ENCODE results near the gene DTNB. TPM values are rescaled to one million over a fixed set of nuclear protein-coding genes. Genes with fewer than 3 reads are reported as not detected.

Gene DTNB
- total RNA-seq, 1 experiment from 2014 or later, result 2.6 TPM

GRCh38 chr2:25356088-25356487, 317.3 kb downstream of the DTNB start:
- Histone ChIP-seq H3K36me3 (no peaks in the 10 kb centered on the region), H3K27me3 (replicated peaks) (peaks cover 7% of the 10 kb centered on the region; the same call in 1 of the 2 replicates), H3K4me3 (no peak overlapping the region), H3K27ac (no peak overlapping the region), H3K9me3 (replicated peaks) (no peaks in the 10 kb centered on the region), H3K4me1 (replicated peaks) (no peaks in the 10 kb centered on the region)
- DNase-seq (ENCODE audit: low read depth in 1 of 2, low spot score in 2 of 2), result no peak

GRCh38 chr2:25355270-25355669, 318.1 kb downstream of the DTNB start:
- H3K4me1 ChIP-seq (replicated peaks), result no peaks in the 10 kb centered on the region
- no peak overlapping the region for H3K27ac ChIP-seq

GRCh38 chr2:25354116-25354515, 319.3 kb downstream of the DTNB start:
- Histone ChIP-seq H3K27ac (no peak overlapping the region), H3K27me3 (replicated peaks) (peaks cover 7% of the 10 kb centered on the region; the same call in 1 of the 2 replicates)
- DNase-seq (ENCODE audit: low read depth in 1 of 2, low spot score in 2 of 2), result no peak

More at GRCh38 chr2:25355270-25355669, 318.1 kb downstream of the DTNB start:
- no peak for DNase-seq (ENCODE audit: low read depth in 1 of 2, low spot score in 2 of 2)
- Histone ChIP-seq H3K9me3 (replicated peaks) (no peaks in the 10 kb centered on the region), H3K36me3 (no peaks in the 10 kb centered on the region), H3K4me3 (no peak overlapping the region), H3K27me3 (replicated peaks) (peaks cover 7% of the 10 kb centered on the region; the same call in 1 of the 2 replicates)

GRCh38 chr2:25349397-25349796, 324.0 kb downstream of the DTNB start:
- Histone ChIP-seq H3K27ac (no peak overlapping the region), H3K36me3 (no peaks in the 10 kb centered on the region), H3K27me3 (replicated peaks) (peaks cover 7% of the 10 kb centered on the region; the same call in 1 of the 2 replicates), H3K4me1 (replicated peaks) (no peaks in the 10 kb centered on the region), H3K9me3 (replicated peaks) (no peaks in the 10 kb centered on the region), H3K4me3 (no peak overlapping the region)
- no peak for DNase-seq (ENCODE audit: low read depth in 1 of 2, low spot score in 2 of 2)

More at GRCh38 chr2:25354116-25354515, 319.3 kb downstream of the DTNB start:
- no peaks in the 10 kb centered on the region for H3K36me3 ChIP-seq
- no peaks in the 10 kb centered on the region for H3K4me1 ChIP-seq (replicated peaks)
- no peak overlapping the region for H3K4me3 ChIP-seq
- H3K9me3 ChIP-seq (replicated peaks), result no peaks in the 10 kb centered on the region

- H3K27me3 ChIP-seq (replicated peaks), result peaks cover 7% of the 10 kb centered on the region; the same call in 1 of the 2 replicates
- H3K4me1 ChIP-seq (replicated peaks), result no peaks in the 10 kb centered on the region
- H3K27ac ChIP-seq, result no peak overlapping the region
- H3K36me3 ChIP-seq, result no peaks in the 10 kb centered on the region
- H3K4me3 ChIP-seq, result no peak overlapping the region
- no peak for DNase-seq (ENCODE audit: low read depth in 1 of 2, low spot score in 2 of 2)
- H3K9me3 ChIP-seq (replicated peaks), result no peaks in the 10 kb centered on the region
Observed at GRCh38 chr2:25347846-25348245, 325.5 kb downstream of the DTNB start.

- Histone ChIP-seq H3K36me3 (no peaks in the 10 kb centered on the region), H3K27me3 (replicated peaks) (0 out of 2 replicates have a peak, but pooled peaks cover 4% of the 10 kb centered on the region), H3K4me3 (no peak overlapping the region), H3K27ac (no peak overlapping the region), H3K4me1 (replicated peaks) (0 out of 2 replicates have a peak, but pooled peaks cover 3% of the 10 kb centered on the region), H3K9me3 (replicated peaks) (no peaks in the 10 kb centered on the region)
- DNase-seq (ENCODE audit: low read depth in 1 of 2, low spot score in 2 of 2), result no peak
Observed at GRCh38 chr2:25347205-25347815, 326.1 kb downstream of the DTNB start.

GRCh38 chr2:25343187-25343825, 330.1 kb downstream of the DTNB start:
- H3K27me3 ChIP-seq (replicated peaks), result no peaks in the 10 kb centered on the region; the same call in 1 of the 2 replicates
- H3K9me3 ChIP-seq (replicated peaks), result no peaks in the 10 kb centered on the region
- no peaks in the 10 kb centered on the region for H3K36me3 ChIP-seq
- H3K27ac ChIP-seq, result no peak overlapping the region
- H3K4me1 ChIP-seq (replicated peaks), result 0 out of 2 replicates have a peak, but pooled peaks cover 6% of the 10 kb centered on the region
- DNase-seq (ENCODE audit: low read depth in 1 of 2, low spot score in 2 of 2), result no peak
- no peak overlapping the region for H3K4me3 ChIP-seq

- Histone ChIP-seq H3K4me1 (replicated peaks) (0 out of 2 replicates have a peak, but pooled peaks cover 6% of the 10 kb centered on the region), H3K4me3 (peak overlapping the region; percentile 50), H3K27me3 (replicated peaks) (no peaks in the 10 kb centered on the region; the same call in 1 of the 2 replicates), H3K9me3 (replicated peaks) (no peaks in the 10 kb centered on the region), H3K27ac (no peak overlapping the region), H3K36me3 (no peaks in the 10 kb centered on the region)
- peak; percentile 78 to 79 for DNase-seq (ENCODE audit: low read depth in 1 of 2, low spot score in 2 of 2)
Observed at GRCh38 chr2:25342372-25343186, 330.8 kb downstream of the DTNB start.

- Histone ChIP-seq H3K36me3 (no peaks in the 10 kb centered on the region), H3K27me3 (replicated peaks) (no peaks in the 10 kb centered on the region; the same call in 1 of the 2 replicates), H3K9me3 (replicated peaks) (no peaks in the 10 kb centered on the region), H3K4me3 (peak within 1 kb of the TSS; percentile 50), H3K4me1 (replicated peaks) (0 out of 2 replicates have a peak, but pooled peaks cover 6% of the 10 kb centered on the region), H3K27ac (no peak within 1 kb of the TSS)
- DNase-seq (ENCODE audit: low read depth in 1 of 2, low spot score in 2 of 2), result peak in 1 of 2 experiments; percentile 69
Observed at GRCh38 chr2:25341753-25342371, 331.5 kb downstream of the DTNB start, which contains the start of gene DNMT3A. Gene DNMT3A (minus strand): TSS chr2:25341925. CDS start chr2:25313984, 27,941 bp downstream.

GRCh38 chr2:25341011-25341727, 332.2 kb downstream of the DTNB start:
- Histone ChIP-seq H3K9me3 (replicated peaks) (no peaks in the 10 kb centered on the region), H3K27me3 (replicated peaks) (no peaks in the 10 kb centered on the region; the same call in 1 of the 2 replicates), H3K36me3 (no peaks in the 10 kb centered on the region), H3K4me1 (replicated peaks) (0 out of 2 replicates have a peak, but pooled peaks cover 6% of the 10 kb centered on the region), H3K27ac (no peak overlapping the region), H3K4me3 (peak overlapping the region; percentile 50)
- DNase-seq (ENCODE audit: low read depth in 1 of 2, low spot score in 2 of 2), result no peak

GRCh38 chr2:25340181-25340921, 333.0 kb downstream of the DTNB start:
- peak overlapping the region; percentile 50 for H3K4me3 ChIP-seq
- no peak overlapping the region for H3K27ac ChIP-seq
- 0 out of 2 replicates have a peak, but pooled peaks cover 6% of the 10 kb centered on the region for H3K4me1 ChIP-seq (replicated peaks)

GRCh38 chr2:25339791-25340180, 333.6 kb downstream of the DTNB start:
- no peaks in the 10 kb centered on the region; the same call in 1 of the 2 replicates for H3K27me3 ChIP-seq (replicated peaks)
- H3K4me1 ChIP-seq (replicated peaks), result 0 out of 2 replicates have a peak, but pooled peaks cover 6% of the 10 kb centered on the region
- H3K4me3 ChIP-seq, result no peak overlapping the region
- DNase-seq (ENCODE audit: low read depth in 1 of 2, low spot score in 2 of 2), result no peak
- no peaks in the 10 kb centered on the region for H3K36me3 ChIP-seq
- H3K9me3 ChIP-seq (replicated peaks), result no peaks in the 10 kb centered on the region
- H3K27ac ChIP-seq, result no peak overlapping the region

More at GRCh38 chr2:25340181-25340921, 333.0 kb downstream of the DTNB start:
- no peak for DNase-seq (ENCODE audit: low read depth in 1 of 2, low spot score in 2 of 2)
- no peaks in the 10 kb centered on the region; the same call in 1 of the 2 replicates for H3K27me3 ChIP-seq (replicated peaks)
- H3K9me3 ChIP-seq (replicated peaks), result no peaks in the 10 kb centered on the region
- H3K36me3 ChIP-seq, result no peaks in the 10 kb centered on the region
